ENCODE data around the gene MRPS14.

MRPS14 gene

DNA sequence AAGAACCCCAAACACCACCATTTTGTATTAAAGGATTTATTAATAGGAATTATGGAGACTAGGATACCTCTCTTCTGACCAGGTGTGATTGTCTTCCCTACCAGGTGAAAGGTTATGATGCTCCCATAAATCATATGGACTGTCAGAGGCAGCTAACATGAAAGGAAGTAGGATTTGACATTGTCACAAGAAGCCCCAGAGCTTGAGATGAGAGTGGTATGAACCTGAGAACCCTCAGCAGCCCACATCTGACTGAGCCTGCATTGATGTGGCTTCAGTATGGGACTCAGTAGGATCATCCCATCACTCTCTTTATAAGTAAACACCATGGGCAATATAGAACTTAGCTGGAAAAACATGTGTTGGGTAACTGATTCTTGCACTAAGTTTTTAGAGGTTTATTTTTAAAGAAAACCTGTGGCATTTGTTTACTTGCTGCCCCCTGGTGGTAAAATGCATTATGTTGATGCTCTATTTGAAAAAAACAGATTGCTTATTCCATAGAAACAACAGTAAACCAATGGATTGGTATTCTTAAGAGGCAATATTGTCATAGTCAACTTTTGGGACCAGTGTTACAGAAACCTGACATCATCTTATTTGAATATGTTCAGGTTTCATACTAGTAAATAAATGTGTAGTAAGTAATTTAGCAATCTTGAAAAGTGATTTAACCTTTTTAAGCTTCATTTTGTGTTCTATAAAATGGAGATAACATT lies 40.1 kb downstream of the MRPS14 start:
- DNase-seq: peak; percentile 41

DNA sequence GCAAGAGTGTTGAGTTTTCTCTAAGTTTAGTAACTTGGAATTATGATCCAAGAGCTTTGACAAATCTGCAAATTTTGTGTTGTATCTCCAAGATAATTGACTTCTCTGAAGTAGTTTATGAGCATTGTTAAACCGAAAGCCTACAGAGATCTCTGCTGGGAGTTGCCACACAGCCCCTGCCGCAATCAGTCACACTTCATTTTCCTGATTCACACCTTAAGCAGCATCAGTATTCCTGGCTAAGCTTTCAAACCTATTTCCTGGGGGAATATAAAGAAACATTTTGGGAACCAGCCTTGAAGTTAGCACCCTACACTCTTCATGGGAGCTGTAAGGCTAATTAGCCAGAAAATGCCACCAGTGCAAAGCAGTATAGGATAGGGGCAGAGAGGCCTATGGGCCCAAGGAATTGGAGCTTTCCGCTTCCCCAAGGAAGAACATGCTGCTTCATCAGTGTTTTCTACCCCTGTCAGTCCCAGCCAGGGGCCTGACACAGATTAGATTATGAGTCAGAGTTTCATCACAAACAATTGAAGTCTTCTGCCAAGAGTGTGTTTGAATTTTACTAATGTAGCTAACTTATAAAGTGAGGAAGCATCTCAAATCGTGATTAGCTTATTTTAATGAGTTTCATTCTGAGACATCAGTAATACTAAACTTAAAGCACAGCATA lies 46.7 kb downstream of the MRPS14 start:
- DNase-seq: no peak

DNA sequence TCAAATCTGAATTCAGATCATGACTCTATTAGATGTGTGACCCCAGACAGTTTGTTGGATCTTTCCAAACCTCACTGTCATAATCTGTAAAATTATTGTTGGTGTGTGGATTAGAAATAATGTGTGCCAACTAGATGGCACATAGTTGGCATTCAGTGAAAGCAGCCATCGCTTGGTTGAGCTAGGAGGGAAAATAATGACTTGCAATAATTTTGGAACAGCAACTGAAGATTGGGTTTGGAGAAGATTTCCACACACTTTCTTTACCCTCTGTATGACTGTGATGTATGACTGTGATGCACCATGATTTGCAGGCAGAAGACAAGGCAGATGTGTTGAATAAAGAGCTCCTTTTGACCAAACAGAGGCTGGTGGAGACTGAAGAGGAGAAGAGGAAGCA lies 47.5 kb downstream of the MRPS14 start:
- DNase-seq: no peak

DNA sequence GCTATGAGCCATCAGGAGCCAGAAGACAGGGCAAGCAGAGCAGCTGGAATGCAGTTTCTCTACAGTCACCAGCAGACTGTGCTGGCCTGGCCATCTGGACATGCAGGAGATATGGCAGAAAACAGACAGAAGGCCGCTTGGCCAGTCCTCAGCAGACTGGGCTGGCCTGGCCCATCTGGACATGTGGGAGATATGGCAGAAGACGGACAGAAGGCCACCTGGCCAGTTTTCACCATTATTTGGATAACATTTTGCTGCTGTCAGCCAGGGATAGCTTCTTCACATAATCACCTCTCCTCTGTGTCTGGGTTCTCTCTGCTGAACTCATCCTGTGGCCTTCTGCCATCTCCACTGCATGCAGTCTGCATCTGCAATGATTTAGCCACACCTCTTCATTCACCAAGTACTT lies 48.5 kb downstream of the MRPS14 start:
- no peak for DNase-seq

DNA sequence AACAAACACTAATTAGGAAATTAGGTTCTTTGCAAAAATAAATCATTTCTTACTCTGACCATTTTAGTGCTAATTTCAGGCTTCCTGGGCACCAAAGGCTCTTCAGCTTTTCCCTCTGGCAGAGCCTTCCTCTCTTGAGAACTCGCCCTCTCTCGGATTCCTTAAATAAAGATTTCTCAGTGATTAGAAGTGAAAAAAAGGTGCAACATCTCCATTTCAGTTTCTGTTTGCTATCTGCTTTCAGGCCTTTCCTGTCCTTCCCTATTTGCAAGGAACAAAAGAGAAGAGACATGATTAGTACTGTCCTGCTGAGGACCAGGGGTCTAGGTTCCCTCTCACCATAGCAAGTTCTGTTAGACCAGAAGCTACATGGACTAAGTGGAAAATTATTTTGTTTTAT lies 51.3 kb downstream of the MRPS14 start:
- DNase-seq: no peak

DNA sequence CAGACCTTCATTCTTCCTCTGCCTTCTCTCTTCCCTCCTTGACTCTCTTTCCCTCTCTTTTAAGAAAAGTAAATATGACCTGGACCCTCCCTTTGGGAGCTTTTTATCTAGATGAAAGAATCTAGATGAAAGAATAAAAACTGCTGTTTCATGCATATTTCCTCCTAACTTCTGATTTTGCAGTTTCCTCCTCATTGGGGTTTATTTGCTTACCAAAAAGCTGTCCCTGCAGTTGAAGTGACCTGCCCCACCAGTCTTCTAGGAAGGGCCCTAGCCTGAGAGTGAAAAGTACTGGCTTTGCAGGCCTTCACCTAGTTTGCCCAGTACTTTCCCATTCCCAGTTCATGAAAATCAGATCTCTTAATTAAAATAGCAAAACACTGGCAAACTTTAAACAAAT lies 51.8 kb downstream of the MRPS14 start:
- DNase-seq: no peak

DNA sequence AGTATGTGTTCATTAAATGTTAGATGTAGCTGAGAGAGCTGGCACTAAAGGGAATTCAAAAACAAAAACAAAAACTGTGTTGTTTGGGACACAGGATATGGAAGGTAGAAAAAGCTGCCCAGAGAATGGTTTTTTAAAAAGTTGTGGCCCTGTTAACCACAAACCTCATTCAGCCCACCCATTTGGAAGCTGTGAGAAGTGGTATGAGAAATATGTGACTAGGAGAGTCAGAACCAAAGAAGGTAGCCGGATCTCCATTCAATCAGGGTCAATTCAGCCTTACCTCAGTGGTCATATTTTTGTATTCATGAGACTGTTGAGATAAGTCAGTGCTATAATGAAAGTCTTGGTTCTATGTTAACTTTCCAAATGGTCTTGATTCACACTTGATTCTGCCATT lies 53.2 kb downstream of the MRPS14 start:
- no peak for DNase-seq

DNA sequence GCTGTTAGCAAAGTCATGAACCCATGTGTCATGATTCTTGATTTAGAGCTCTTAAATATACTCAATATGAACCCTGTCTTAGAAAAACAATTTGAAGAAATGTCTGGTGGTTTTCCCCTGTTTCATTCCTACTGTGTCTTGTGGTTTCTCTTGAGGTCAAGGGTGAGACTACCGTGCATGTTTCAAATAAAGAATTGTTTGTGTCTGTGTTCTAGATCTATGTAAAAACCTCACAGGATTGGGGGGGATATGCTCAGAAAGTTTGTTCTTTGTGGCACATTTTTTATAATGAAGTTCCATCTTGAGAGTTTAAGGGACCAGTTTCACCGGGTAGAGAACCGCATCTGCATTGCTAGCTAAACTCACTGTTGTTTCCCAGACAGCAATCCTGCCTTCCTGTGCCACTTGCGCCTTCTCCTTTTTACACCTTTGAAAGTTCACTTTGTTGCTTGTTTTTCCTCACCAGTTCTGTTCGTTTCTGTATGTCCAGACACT lies 54.4 kb downstream of the MRPS14 start:
- no peak for DNase-seq

DNA sequence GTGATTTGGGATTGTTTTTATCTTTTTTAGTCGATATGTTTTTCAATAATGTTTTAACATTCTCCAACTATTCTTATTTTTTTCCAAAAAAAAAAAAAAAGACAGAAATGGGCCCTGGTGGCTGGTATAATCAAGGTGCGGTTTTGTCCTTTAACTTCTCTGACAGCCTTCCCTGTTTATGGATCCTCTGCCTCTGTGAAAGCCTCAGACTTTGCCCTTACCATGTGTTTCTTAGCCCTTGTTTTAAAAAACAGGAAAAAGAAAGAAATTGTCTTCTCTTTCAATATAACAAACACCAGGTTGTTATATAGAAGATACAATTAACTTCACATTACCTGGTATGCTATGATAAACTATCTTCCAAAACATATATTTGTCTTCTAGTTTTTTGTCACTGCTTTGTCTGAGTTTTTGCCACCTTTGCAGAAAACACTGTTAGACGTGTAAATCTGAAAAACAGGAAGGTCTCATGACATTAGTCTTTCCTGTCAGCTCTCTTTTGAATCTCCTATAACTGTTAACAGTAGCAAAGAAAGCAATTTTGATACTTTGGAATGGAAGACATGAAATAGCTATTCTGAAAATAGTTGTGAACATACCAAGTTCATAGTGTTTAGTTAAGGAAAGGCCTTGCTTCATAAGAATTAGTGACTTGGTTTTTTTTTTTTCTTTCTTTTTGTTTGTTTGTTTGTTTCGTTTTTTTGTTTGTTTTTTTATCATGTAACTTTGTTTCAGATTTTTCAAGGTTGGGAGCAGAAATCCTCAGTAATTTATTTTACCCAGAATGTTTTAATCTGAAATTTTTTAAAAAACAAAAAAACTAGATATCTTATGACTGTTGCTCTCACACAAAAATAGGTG lies 55.1 kb downstream of the MRPS14 start:
- DNase-seq: no peak

DNA sequence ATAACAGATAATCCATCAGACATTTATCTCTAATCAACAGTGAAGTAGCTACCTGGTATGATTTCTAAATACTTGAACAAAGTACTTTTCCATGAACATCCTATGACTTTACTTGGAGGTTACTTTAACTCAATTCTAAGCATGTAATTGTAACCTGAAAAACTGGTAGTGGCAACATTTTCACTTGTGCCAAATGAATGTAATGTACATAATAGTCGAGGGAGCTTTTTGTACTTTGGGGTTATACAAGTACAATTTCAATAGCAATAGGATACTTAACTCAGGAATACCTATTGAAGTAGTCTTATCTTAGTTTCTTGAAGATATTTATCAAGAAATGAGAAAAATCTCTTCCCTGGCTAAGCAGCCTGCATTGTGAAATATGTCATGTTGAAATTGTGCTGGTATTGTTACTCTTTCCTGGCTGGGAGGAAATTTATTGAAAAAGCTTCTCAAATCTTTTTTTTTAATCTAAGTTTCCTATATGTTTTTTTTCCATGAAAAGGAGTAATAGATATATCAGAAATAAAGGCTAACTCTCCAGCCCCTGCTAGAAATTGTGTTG lies 57.1 kb downstream of the MRPS14 start:
- no peak for DNase-seq

DNA sequence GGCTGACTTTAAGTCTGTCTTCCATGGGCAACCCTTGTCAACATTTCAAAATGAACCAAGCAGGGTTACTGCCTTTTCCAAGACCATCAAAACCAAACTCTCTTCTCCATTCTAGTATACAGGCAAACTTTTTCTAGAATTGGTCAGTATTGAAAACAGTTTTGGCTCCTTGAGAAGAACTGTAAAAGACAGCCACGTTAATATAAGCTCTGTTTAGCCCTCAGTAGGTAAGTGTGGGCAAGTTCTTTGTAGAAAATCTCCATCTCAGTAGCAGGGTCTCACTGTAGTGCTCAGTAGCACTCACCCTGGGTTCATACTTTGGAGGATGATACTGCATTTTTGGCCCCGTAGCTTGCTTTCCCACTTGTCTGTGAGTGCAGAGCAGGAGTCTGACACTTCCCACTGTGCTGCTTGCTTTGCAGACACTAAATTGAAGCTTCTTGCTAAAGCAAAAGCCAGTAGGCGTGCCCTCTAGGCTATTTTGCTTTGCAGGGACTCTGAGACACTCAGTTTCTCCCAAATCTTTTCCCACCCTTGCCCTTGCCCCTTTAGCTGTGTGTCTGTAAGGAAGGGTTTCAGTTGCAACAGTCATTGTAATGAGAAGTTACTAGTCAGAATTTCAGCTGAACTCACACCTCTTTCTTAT lies 57.7 kb downstream of the MRPS14 start:
- DNase-seq: no peak

DNA sequence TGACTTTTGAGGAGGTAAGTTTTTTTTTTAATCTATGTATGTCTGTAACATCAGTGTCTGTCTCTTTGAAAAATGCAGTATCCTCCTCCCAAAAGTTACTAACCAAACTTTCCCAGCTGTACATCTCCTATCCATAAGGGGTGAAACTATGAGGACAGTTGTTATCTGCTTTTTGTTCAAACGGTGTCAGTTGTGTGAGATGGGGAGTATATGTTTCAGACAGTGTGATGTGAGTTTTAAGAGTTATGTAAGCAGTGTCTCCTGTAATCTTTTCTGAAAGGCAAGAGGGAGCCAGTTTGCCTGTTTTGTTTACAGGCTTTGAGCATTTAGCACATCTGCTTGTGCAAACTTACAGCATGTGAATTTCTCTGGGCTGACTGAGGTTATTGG lies 58.3 kb downstream of the MRPS14 start:
- DNase-seq: peak; percentile 29

DNA sequence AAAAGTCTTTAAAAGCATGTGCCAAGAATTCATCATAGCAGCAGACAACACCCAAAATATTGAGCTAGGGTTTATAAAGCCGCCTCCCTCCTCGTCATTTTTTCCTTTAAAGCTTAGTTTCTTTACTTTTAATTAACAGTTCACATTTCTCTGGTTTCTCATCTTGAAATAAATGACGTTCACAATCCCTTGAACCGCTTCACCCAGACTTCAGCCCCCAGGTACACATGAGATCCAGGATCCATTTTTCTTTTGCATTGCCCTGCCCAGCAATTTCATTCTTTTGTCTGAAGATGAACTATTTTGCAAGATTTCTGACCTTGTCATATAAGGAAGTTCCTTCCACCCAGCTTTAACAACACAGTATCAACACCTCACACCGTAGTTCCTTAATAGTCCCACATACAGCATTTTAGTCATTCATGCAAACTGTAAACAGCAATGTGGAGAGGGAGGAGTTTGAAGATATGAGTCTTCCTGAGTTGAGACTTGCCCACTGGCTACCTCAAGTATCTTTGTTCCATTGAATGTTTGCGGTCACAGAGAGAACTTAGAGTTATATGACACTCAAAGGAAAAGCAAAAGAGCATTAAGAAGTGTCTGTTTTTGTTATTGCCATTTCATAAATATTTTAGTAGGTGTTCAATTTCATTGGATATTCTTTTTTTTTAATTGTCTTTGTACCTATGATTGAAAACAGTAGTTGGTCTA lies 58.8 kb downstream of the MRPS14 start:
- peak; percentile 13 for DNase-seq

DNA sequence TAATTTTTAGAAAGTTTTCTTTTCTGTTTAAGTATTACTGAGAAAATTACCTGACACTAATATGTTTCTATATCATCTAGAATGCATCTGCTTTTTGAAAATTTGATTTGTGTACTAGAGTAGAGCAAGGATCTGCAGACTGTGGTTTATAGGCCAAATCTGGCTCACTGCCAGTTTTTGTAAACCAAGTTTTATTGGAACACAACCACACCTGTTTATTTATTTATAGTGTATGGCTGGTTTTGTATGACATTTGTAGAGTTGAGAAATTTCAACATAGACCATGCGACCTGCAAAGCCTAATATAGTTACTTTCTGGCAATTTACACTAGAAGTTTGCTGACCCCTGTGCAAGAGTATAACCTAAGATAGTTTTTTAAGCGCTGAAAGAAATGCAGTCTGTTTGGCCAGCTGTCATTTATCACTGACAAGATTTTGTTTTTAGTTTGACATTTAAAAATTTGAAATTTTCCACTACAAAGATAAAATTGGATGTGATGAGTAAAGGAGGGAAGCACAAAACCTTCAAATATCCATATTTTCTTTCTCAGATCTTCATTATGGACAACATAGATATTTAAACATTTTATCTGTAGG lies 59.6 kb downstream of the MRPS14 start:
- peak; percentile 62 for DNase-seq
